WERI-Rb-1 (cell line): ENCODE results near the gene DMXL1.

Experiments used
- DNase-seq: peaks from one replicate; pipeline ENCODE4 v3.0.0-alpha.2; 2020
- H3K27ac ChIP-seq: fragments of 250-450 bp; sonication (Bioruptor Pico); 2 replicates; pipeline ENCODE4 v1.5.1; 2020; ENCODE audit warnings: mild to moderate bottlenecking, moderate library complexity
- H3K27me3 ChIP-seq: fragments of 250-450 bp; sonication (Bioruptor Pico); 2 replicates; pipeline ENCODE4 v1.5.1; 2021; ENCODE audit warnings: mild to moderate bottlenecking, low read depth, moderate library complexity; ENCODE audit not compliant: insufficient read depth, severe bottlenecking
- H3K36me3 ChIP-seq: fragments of 250-450 bp; sonication (Bioruptor Pico); 2 replicates; pipeline ENCODE4 v1.5.1; 2020; ENCODE audit warnings: mild to moderate bottlenecking, moderate library complexity
- H3K4me3 ChIP-seq: 2 replicates; pipeline ENCODE4 v1.5.1; 2011; ENCODE audit warnings: low read depth, mild to moderate bottlenecking, control low read depth, low read length
- H3K9me3 ChIP-seq: fragments of 250-450 bp; sonication (Bioruptor Pico); 2 replicates; pipeline ENCODE4 v1.5.1; 2021; ENCODE audit warnings: mild to moderate bottlenecking, moderate library complexity; ENCODE audit not compliant: severe bottlenecking
- TF ChIP-seq, protein P1 (sequence below): IDR thresholded peaks from 2 replicates; pipeline ENCODE4 v1.5.1; 2011; ENCODE audit warnings: low read depth, mild to moderate bottlenecking, control low read depth, inconsistent platforms, low read length

The DMXL1 gene

DNA sequence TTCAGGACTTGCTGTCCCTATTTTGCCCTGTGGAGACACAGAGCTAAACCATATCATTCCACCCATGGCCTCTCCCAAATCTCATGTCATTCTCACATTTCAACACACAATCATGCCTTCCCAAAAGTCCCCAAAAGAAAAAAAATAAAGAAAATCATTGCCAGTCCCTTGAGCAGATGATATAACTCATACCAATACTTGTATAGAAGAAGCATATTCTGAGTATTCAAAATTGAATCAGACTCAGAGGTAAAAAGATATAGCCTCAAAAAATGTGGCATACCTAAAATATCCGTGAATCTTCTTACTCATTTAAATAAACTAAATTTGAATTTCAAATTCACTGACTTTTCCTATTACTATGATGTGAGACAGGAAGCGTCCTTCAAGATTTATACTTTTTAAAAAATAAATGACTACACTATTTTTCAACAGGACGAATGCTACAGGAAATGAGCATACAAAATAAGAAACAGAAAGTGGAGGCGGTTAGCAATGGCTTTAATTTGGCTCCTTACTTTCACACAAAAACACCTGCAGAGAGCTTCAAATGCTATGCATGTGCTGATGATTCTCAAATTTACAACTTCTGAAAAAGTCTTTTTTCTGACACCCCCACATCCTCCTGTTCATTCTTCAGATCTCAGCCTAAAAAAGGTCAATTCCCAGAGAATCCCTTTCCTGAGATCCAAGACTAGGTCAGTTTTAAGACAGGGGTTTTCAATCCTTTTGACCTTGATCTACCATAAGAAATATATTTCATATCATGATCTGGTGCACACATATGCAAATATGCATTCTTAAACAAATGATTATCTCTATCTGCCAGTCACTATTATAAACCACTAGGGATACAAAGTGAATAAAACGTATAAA lies 39.6 kb upstream of the DMXL1 start:
- H3K4me3 ChIP-seq, result no peak overlapping the region
- H3K27ac ChIP-seq, result no peak overlapping the region
- TF ChIP-seq, protein P1, sequence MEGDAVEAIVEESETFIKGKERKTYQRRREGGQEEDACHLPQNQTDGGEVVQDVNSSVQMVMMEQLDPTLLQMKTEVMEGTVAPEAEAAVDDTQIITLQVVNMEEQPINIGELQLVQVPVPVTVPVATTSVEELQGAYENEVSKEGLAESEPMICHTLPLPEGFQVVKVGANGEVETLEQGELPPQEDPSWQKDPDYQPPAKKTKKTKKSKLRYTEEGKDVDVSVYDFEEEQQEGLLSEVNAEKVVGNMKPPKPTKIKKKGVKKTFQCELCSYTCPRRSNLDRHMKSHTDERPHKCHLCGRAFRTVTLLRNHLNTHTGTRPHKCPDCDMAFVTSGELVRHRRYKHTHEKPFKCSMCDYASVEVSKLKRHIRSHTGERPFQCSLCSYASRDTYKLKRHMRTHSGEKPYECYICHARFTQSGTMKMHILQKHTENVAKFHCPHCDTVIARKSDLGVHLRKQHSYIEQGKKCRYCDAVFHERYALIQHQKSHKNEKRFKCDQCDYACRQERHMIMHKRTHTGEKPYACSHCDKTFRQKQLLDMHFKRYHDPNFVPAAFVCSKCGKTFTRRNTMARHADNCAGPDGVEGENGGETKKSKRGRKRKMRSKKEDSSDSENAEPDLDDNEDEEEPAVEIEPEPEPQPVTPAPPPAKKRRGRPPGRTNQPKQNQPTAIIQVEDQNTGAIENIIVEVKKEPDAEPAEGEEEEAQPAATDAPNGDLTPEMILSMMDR, result no peak
- no peaks in the 10 kb centered on the region for H3K27me3 ChIP-seq
- no peaks in the 10 kb centered on the region for H3K36me3 ChIP-seq
- DNase-seq, result no peak
- H3K9me3 ChIP-seq, result no peaks in the 10 kb centered on the region

DNA sequence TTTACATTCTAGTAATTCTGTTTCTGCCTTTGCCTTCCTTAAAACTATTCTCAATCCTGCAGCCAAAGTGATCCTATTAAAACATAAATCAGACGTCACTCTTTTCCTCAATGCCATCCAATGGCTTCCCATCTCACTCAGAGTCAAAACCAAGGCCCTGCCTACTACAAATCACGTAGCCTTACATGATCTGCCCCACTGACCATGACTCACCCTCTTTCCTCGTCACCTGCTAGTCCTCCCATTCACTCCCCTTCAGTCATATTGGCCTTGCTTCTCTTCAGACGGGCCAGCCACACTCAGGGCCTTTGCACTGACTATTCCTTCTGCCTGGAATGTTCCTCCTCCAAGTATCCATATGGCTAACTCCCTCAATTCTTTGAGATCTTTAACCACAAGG lies 39.0 kb upstream of the DMXL1 start:
- Histone ChIP-seq H3K4me3 (no peak overlapping the region), H3K36me3 (no peaks in the 10 kb centered on the region), H3K9me3 (no peaks in the 10 kb centered on the region), H3K27me3 (no peaks in the 10 kb centered on the region), H3K27ac (no peak overlapping the region)
- TF ChIP-seq, protein P1, result no peak
- no peak for DNase-seq

DNA sequence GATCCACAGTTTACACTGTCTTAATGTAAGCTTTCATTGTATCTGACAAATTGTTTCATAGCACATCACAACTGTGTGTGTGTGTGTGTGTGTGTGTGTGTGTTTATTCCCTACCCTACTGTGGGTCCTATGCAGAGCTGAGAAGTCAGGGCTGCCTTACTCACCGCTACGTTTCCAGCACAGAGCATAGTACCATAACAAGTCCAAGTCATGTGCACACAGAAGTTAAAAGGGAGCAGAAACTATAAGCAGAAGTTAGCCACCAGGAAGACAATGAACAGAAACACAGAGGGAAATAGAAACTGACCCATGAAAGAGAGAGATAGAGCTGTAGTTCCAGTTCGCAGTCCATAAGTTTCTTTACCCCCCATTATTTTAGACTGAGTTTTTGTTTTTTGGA lies 38.2 kb upstream of the DMXL1 start:
- Histone ChIP-seq H3K36me3 (no peaks in the 10 kb centered on the region), H3K27ac (no peak overlapping the region), H3K9me3 (no peaks in the 10 kb centered on the region), H3K27me3 (no peaks in the 10 kb centered on the region), H3K4me3 (no peak overlapping the region)
- no peak for DNase-seq
- TF ChIP-seq, protein P1, result no peak

DNA sequence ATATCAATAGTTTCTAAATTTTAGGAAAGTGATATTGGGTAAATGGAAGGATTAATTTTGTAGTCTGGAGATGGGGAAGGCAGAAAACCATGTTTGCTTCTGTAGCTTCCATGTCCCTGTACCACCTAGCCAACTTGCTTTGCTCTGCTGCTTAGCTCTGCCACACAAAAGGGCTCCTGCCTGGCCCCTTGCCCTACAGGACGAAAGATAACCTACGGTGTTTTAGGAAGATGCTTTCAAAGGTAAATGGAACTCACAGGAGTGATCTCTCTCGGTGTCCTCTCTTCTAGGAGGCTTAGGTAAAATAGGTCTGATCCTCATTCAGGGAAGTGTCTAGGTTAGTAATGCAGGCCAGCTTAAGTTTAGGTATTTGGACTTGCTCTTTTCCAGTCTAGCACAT lies 37.8 kb upstream of the DMXL1 start:
- TF ChIP-seq, protein P1, result no peak
- H3K27me3 ChIP-seq, result no peaks in the 10 kb centered on the region
- no peak overlapping the region for H3K4me3 ChIP-seq
- H3K27ac ChIP-seq, result no peak overlapping the region
- no peak for DNase-seq
- H3K36me3 ChIP-seq, result no peaks in the 10 kb centered on the region
- H3K9me3 ChIP-seq, result no peaks in the 10 kb centered on the region

DNA sequence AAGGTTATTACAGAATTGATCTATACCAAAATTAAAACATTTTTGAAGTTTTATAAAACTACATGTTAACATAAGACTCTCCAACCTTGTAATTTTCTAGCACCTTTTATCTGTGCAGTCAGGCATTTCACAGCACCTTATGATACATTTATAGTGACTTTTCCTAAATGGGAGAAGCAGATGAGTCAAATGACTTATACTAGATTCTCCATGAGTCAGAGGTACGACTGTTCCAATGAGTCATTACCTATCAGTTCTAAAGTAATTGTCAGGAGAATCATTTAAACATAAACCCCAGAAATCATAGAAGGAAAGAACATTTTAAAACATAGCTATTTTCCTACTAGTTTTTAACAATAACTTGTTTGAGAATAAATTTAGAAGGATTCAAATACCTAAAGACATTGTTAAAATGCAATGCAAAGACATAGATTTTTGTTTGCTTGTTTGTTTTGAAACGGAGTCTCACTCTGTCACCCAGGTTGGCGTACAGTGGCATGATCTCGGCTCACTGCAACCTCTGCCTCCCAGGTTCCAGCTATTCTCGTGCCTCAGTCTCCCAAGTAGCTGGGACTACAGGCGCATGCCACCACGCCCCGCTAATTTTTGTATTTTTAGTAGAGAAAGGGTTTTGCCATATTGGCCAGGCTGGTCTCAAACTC lies 34.7 kb upstream of the DMXL1 start:
- H3K4me3 ChIP-seq, result no peak overlapping the region
- H3K9me3 ChIP-seq, result no peaks in the 10 kb centered on the region
- no peak overlapping the region for H3K27ac ChIP-seq
- TF ChIP-seq, protein P1, result no peak
- H3K27me3 ChIP-seq, result no peaks in the 10 kb centered on the region
- no peak for DNase-seq
- no peaks in the 10 kb centered on the region for H3K36me3 ChIP-seq
